Measurements from ENCODE around the gene DAP3.
"Not testable (repeated sequence)": the region's sequence is repeated elsewhere in the genome, so short reads cannot be mapped to it uniquely, and the experiment has no call there.

Gene DAP3

GRCh38 chr1:155689081-155689607 is at the start of gene DAP3:
DAP3 (plus strand) TSS chr1:155689091; CDS start chr1:155709780, 20,689 bp downstream.
- not testable (repeated sequence) for DNase-seq (ENCODE audit: low read depth in 3 of 3)

- no peak for DNase-seq (ENCODE audit: low read depth in 3 of 3)
These were observed 48.5 kb upstream of the DAP3 start for GRCh38 chr1:155640367-155640766.

- not testable (repeated sequence) for DNase-seq (ENCODE audit: low read depth in 3 of 3)
These were observed 46.2 kb upstream of the DAP3 start for GRCh38 chr1:155642559-155643180.

GRCh38 chr1:155643230-155643629 is 45.7 kb upstream of the DAP3 start:
- DNase-seq (ENCODE audit: low read depth in 3 of 3), result no peak

- DNase-seq (ENCODE audit: low read depth in 3 of 3), result no peak
These were observed 43.8 kb upstream of the DAP3 start for GRCh38 chr1:155645034-155645598.

GRCh38 chr1:155645648-155646047 is 43.2 kb upstream of the DAP3 start:
- no peak for DNase-seq (ENCODE audit: low read depth in 3 of 3)

- DNase-seq (ENCODE audit: low read depth in 3 of 3), result no peak
These were observed 42.6 kb upstream of the DAP3 start for GRCh38 chr1:155646307-155646706.

GRCh38 chr1:155648207-155649147 is 40.4 kb upstream of the DAP3 start:
- no peak for DNase-seq (ENCODE audit: low read depth in 3 of 3)

- no peak for DNase-seq (ENCODE audit: low read depth in 3 of 3)
These were observed 39.2 kb upstream of the DAP3 start for GRCh38 chr1:155649676-155650075.

GRCh38 chr1:155650231-155650757 is 38.6 kb upstream of the DAP3 start:
- DNase-seq (ENCODE audit: low read depth in 3 of 3), result no peak

- DNase-seq (ENCODE audit: low read depth in 3 of 3), result no peak
These were observed 36.8 kb upstream of the DAP3 start for GRCh38 chr1:155651861-155652661.

GRCh38 chr1:155652951-155653350 is 35.9 kb upstream of the DAP3 start:
- no peak for DNase-seq (ENCODE audit: low read depth in 3 of 3)

GRCh38 chr1:155657463-155657862 is 31.4 kb upstream of the DAP3 start:
- no peak for DNase-seq (ENCODE audit: low read depth in 3 of 3)

- DNase-seq (ENCODE audit: low read depth in 3 of 3), result not testable (repeated sequence)
These were observed 27.7 kb upstream of the DAP3 start for GRCh38 chr1:155661239-155661638.

GRCh38 chr1:155669233-155670162 is 19.4 kb upstream of the DAP3 start:
- DNase-seq (ENCODE audit: low read depth in 3 of 3), result no peak

- DNase-seq (ENCODE audit: low read depth in 3 of 3), result no peak
These were observed 17.1 kb upstream of the DAP3 start for GRCh38 chr1:155671750-155672149.

- DNase-seq (ENCODE audit: low read depth in 3 of 3), result no peak
These were observed 15.9 kb upstream of the DAP3 start for GRCh38 chr1:155673003-155673402.

GRCh38 chr1:155678027-155678426 is 10.9 kb upstream of the DAP3 start:
- no peak for DNase-seq (ENCODE audit: low read depth in 3 of 3)

GRCh38 chr1:155678992-155679391 is 9.9 kb upstream of the DAP3 start:
- DNase-seq (ENCODE audit: low read depth in 3 of 3), result not testable (repeated sequence)

- DNase-seq (ENCODE audit: low read depth in 3 of 3), result no peak
These were observed 8.4 kb upstream of the DAP3 start for GRCh38 chr1:155680531-155680930.

Measured in stimulated activated CD4-positive, alpha-beta T cell treated with anti-CD3 and anti-CD28 coated beads, TNF-alpha, amount 100 ng/mL, for 48 hours (primary cell).